Posterior vena cava (tissue), 2 donors: Measurements from ENCODE around the gene PRKAG2. TPM values are rescaled to one million over a fixed set of nuclear protein-coding genes. Genes with fewer than 3 reads are reported as not detected.
A peak's percentile ranks its signal among the peaks of the same experiment; 100 is the strongest.

Experiments
- DNase-seq: peaks from one replicate; pipeline ENCODE4 v3.0.0-alpha.2; 2020; ENCODE audit warnings: low spot score
- intact Hi-C, 2 donors: fragments of 100-400 bp; cut with DNase I; formaldehyde crosslinking; loops; one replicate each; pipeline versions ENCODE4 v1.14.1 to v1.14.2; 2022 to 2023
- total RNA-seq, 2 donors: library from RNA; stranded (reverse); fragmentation: NEBNext Ultra II Directional; extraction: Animal tissue kit (Norgen Biotek cat#: 25700); gene quantifications; one replicate each; pipeline ENCODE4 v1.2.1, GENCODE V29; 2021
- donor health status: DM: yes; HTN: yes; CAD: no.
- donor health status: DM: yes; HTN: yes; CAD: no.

Gene PRKAG2
- total RNA-seq, 2 donors from 2014 or later, result 91.8 to 94.2 TPM

GRCh38 chr7:151902311-151902710 is 25.4 kb upstream of the PRKAG2 start:
- DNase-seq, result no peak
- intact Hi-C loops, result no loop called here

DNA sequence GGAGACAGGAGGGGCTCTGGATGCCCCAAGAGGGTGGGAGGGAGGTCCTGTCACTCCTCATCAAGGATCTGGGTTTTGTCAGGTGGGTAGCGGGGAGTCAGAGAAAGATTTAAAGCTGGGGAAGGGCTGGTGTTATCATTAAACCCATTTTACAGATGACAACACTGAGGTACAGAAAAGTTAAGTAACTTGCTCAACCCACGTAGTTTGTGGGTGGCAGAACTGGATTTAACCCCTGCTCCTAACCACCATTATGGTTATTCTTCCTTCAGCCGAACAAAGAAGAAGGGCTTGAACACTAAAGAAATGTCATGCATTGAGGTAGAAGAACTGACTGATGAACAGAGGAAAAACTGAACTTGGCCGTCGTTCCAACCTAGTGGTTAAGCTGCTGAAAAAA is 24.9 kb upstream of the PRKAG2 start:
- DNase-seq, result no peak
- intact Hi-C loops, result no loop called here

- intact Hi-C loops, result no loop called here
- no peak for DNase-seq
Measured at GRCh38 chr7:151900986-151901621, 24.2 kb upstream of the PRKAG2 start.

DNA sequence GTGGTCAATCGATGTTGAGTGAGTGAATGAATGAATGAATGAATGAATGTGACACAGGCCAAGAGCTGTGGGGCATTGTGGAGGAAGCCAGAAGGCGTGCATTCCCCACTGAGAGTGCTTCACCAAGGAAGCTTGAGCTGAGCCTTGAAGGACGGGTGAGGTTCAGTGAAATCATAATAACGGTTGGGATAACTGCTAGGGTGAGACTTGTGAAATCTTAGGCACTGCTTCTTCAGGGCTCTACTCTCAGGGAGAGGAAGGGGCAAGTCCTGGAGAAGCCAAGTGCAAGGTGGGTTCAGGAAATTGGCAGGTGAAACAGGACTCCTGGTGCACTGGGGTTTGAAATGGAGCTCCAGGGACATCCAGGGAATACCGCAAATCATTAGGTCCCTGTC is 23.7 kb upstream of the PRKAG2 start:
- intact Hi-C loops, result no loop called here
- DNase-seq, result no peak

- intact Hi-C loops, result no loop called here
Measured at GRCh38 chr7:151899513-151900360, 22.8 kb upstream of the PRKAG2 start.

GRCh38 chr7:151897951-151898686 is 21.2 kb upstream of the PRKAG2 start:
- peak; percentile 58 for DNase-seq
- intact Hi-C loops, result no loop called here

More at GRCh38 chr7:151899513-151900360, 22.8 kb upstream of the PRKAG2 start:
- peak; percentile 49 for DNase-seq

DNA sequence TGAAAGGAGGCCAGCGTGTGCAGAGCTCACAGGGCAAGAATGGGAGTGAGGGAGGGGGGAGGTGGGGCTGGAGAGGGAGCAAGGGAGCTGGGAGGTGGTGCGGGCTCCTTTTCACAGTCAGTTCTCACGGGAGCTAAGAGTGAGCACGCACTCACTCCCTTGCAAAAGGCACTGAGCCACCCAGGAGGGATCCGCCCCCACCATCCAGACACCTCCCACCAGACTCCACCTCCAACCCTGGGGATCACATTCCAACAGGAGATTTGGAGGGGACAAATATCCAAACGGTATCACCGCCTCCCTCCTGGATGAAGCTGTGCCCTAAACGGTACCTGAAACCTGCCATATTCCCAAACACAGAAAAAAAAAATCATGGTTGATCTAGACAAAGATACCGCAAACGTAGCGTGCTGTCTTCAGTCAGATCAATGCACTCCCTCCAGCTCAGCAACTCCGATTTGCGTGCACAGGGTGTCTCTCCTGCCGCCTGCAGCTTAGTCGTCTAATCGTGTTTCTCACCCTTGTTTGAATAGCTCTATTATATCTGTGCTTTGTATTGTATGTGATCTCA is 20.3 kb upstream of the PRKAG2 start:
- peak; percentile 56 for DNase-seq
- intact Hi-C loops, result no loop called here

GRCh38 chr7:151896486-151896885 is 19.6 kb upstream of the PRKAG2 start:
- intact Hi-C loops, result no loop called here
- DNase-seq, result peak; percentile 64

DNA sequence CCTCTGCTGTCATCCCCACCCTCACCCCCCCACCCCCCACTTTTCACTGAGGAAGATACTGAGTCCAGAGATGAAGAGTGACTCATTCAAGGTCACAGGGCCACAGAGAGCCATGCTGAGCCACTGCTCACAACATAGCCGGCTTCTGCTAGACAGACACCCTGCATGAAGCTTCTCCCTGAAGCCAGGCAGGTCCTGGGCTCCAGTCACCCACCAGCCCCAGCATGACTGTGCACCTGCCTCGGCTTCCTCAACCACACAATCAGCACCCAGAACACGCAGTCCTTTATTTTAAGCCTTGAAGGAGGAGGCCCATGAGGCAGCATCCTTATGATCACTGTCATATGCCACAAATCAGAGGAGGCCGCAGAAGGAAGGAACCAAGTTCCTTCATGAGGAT is 19.2 kb upstream of the PRKAG2 start:
- intact Hi-C loops, result no loop called here

GRCh38 chr7:151895631-151896031 is 18.7 kb upstream of the PRKAG2 start:
- no peak for DNase-seq
- intact Hi-C loops, result no loop called here

More for the DNA sequence above, 19.2 kb upstream of the PRKAG2 start:
- DNase-seq, result no peak

DNA sequence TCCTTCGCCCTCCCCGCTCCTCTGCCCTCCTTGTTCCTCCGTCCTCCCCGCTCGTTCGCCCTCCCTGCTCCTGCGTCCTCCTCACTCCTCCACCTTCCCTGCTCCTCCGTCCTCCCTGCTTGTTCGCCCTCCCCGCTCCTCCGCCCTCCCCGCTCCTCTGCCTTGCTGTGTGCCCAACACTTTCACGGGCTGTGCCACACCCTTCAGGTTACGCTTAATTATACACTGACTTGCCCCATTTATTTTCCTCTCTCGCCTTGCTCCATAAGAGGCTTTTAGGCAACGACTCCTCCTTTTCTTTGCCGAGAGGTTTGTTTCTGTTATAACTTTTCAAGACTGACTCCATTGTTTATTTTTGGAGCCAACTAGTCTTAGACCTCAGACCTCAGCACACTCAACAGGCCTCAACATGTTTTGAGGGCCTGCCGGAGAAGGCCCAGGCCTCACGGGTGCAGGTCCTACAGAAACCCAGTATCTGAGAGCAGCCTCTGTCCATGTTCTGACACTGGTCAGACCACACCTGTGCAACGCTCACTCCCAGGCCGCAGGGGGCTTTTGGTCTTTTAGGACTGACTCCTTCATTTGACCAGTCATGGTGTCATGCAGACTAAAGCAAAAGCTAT is 18.2 kb upstream of the PRKAG2 start:
- intact Hi-C loops, result no loop called here
- peak; percentile 58 for DNase-seq

DNA sequence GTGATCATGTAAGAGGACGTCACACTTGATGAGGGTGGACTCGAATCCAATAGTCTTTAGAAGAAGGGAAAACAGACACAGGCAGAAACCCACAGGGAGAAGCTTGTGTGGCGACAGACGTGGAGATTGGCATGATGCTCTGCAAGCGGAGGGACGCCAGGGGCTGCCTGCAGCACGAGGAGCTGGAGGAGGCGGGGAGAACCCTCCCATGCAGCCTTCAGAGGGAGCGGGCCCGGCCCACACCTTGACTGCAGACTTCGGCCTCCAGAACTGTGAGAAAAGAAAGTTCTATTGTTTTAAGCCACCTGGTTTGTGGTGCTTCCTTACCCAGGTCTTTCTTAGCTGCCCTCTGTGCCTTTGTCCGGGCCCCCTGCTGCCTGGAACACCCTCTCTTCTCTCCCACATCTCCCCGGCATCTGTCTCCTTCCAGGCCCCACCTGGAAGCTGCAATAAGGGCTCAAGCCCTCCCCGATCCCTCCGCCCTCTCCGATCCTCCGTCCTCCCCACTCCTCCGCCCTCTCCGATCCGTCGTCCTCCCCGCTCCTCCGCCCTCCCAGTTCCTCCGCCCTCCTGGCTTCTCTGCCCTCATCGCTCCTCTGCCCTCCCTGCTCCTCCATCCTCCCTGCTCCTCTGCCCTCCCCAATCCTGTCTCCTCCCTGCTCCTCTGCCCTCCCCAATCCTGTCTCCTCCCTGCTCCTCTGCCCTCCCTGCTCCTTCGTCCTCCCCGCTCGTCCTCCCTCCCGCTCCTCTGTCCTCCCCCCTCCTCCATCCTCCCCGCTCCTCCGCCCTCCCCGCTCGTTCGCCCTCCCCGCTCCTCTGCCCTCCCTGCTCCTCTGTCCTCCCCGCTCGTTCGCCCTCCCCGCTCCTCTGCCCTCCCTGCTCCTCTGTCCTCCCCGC is 17.4 kb upstream of the PRKAG2 start:
- peak; percentile 55 for DNase-seq
- intact Hi-C loops, result no loop called here

- intact Hi-C loops, result no loop called here
- DNase-seq, result no peak
Measured at GRCh38 chr7:151893405-151893923, 16.5 kb upstream of the PRKAG2 start.

DNA sequence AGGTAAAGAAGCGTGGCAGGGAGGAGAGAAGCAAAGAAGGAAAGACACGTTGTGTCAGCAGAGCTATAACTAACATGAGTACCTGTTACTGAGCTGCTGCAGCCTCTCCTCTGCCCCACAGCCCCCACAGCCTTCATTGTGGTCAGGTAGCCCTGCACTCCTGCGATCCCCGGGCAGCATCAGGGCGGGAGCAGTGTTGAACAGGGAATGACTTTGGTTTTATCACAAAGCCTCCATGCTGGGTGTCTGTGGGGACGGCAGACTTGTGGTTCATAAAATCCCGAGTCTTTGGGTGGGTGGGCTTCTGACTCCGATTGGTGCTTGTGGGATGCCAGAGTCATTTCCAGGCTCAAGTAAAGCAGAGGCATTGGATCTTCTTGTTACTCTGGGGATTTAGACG is 14.8 kb upstream of the PRKAG2 start:
- DNase-seq, result peak; percentile 59

GRCh38 chr7:151891182-151891581 is 14.3 kb upstream of the PRKAG2 start:
- no peak for DNase-seq
- intact Hi-C loops, result no loop called here

More for the DNA sequence above, 14.8 kb upstream of the PRKAG2 start:
- intact Hi-C loops, result no loop called here

DNA sequence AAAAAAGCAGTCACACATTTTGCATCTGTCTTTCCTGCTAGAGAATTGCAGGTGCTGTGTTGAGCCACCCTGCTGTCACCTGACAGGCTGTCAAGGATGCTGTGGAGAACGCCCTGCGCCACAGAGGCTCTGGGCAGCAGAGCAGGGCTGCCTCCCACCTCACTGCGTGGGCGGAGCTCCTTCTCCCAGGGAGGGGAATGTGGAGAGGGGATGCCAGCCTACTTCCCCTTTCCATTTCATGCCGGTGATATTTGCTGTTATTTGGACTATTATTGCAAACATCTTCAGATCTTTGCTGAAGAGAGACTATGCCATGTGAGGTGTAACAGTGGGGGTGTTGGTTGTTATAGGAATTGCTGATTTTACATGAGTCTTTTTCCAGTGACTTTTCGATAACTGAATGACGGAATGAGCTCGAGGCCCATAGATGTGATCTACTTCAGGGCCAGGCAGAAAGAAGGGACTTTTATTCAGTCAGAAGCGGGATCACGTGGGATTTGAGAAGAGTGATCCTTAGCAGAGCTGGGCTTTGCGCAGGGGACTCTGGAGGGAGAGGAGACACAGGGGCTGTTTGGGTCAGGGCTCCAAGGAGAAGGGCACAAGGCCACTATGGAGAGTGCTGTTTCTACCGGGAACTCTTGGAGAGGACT is 13.6 kb upstream of the PRKAG2 start:
- no peak for DNase-seq

More for the DNA sequence above, 13.6 kb upstream of the PRKAG2 start:
- intact Hi-C loops, result no loop called here
